GM21447 (cell line): ENCODE data around the gene DPM1.

ENCODE experiments used
- ATAC-seq: cut with Tn5 transposase; IDR thresholded peaks from one replicate; pipeline ENCODE4 v1.9.1; 2021; ENCODE audit not compliant: unreplicated experiment

DPM1 gene

DNA sequence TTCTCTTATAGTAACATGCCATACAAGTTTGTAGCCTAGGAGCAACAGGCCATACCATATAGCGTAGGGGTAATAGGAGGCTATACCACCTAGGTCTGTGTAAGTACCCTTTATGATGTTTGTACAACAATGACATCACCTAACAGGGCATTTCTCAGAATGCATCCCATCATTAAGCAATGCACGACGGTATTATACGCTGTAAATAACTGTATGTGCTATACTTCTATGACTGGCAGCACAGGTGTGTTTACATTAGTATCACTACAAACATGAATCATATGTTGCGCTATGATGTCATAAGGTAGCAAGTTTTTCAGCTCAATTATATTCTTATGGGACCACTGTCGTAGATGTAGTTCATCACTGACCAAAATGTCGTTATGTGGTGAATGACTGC is 58.1 kb downstream of the DPM1 start:
- ATAC-seq = no peak

DNA sequence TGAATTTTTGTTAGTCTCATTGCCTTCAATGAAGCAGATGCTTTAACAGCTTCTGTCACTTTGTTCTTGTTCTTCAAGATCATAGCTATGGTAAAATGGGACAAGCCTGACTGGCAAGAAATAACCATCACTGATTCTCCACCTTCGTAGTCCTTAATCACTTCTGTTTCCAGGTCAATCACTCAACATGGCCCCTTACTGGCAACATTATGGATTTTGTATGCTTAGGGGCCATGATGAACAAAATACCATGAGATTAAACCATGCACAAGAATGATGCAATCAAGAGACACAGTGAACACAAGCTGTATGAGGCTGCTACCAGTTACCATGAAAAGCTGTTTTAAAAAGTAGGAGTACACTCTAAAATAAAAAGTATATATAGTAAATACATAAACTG is 59.9 kb downstream of the DPM1 start:
- ATAC-seq = no peak

DNA sequence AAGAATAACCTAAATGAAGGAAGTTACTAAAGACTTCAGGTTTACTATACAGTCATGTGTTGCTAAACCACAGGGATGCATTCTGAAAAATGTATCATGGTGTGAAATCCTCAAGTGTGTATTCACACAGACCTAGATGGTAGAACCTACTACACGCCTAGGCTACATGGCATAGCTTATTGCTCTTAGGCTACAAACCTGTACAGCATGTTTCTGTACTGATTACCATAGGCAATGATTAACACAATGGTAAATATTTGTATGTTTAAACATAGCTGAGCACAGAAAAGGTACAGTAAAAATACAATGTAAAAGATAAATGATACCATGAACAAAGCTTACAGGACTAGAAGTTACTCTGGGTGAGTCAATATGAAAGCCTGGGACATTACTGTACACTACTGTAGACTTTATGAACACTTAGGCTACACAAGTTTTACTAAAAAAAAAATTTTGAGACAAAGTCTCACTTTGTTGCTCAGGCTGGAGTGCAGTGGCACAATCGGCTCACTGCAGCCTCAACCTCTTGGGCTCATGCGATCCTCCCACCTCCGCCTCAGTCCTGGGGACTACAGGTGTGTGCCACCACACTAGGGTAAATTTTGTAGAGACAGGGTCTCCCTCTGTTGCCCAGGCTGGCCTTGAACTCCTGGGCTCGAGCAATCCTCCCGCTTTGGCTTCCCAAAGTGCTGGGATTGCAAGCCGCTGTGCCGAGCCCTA is 63.1 kb downstream of the DPM1 start:
- ATAC-seq = no peak

DNA sequence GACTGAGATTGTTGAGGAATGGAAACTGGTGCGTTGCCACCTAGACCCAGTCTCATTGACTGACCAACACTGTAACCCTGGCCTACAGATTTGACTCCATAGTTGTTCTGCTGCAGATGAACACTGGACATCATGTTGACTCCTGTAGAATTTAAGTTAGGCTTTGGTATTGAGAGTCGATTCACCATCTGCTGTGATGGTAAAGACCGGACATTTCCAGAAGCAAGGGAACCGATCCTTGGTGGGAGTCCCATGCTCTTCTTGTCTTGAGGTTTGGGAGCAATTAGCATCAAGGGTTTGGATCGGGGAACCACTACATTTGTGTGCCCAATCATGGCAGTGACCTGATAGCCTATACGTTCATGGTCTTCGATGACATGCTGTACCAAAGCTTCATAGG is 64.7 kb downstream of the DPM1 start:
- no peak for ATAC-seq

DNA sequence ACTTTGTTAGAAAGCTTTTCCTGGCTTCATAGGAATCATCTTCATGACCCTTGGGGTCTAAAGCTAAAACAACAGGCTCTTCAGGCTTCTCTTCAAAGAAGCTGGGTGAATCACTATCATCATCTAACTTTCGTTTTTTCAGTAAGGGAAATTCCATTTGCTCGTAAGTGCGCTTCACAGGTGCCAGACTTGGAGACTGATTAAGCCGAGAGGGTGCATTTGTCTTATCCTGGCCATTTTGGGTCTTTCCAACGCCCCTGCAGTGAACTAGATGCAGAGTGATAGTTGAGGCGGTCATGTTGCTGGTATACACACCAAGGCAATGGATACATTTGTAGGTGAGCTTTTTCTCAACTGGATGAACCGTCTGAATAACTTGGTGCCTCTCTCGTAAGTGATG is 65.9 kb downstream of the DPM1 start:
- ATAC-seq = no peak

DNA sequence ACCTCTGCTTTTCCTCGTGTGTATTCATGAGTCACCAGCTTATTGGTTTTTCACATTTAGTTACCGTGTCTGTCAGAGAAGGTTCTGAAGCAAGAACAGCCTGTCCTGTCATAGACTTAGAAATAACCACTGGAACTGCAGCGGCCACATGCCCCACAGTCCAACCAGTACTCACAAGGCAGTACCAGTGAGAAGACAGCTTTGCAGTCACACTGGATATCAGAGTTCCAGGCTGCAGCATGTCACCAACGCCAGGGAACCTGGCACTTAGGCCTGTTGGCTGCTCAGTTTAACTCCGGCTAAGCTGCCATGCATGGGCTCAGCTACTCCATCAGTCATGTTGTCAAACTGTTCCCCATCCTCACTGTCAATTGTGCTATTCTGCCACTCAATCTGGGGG is 67.2 kb downstream of the DPM1 start:
- no peak for ATAC-seq

DNA sequence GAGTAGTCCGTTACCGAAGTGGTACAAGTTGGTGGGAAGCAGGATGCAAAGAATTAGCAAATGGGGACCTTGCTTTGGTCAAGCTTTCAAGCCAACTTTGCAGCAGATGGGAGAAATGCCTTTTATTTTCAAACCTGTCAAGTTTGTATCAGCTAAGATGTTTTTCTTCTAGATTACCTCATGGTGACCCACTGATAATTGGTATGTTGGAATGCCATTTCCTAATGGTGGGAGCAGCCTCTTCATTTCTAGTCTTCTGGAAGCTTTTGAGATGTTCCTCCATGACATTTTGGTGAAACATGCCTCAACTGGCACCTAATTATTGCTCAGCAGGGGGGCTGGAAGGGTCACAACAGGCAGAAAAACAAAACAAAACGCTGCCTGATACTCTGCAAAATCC is 70.8 kb downstream of the DPM1 start:
- ATAC-seq = no peak

DNA sequence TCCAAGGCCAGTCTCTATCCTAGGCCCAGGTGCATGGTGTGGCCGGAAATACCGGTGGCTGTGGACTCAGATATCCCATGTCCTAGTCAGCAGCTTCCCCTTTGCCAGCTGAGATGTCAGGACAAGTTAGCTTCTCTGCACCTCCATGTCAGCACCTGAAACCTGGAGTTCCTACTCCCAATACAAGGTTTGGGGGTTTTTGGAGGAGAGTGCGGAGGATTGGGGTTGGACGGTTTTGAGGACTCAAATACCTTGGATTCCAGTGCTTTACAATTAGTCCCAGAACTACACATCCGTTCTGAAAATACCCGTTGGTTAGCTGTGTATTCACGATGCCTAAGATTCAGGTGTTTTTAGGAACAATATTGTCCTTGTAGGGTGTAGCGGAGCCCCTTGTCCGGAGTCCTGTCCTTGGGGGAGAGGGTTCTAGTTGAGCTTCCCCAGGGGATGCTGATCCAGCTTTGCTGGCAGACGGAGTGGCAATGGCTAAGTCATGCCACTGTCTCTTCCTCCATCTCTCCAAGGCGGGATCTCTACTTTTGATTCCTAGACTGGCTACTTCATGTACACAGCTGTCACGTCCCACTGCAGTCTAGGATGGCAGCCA is 72.0 kb downstream of the DPM1 start:
- no peak for ATAC-seq

DNA sequence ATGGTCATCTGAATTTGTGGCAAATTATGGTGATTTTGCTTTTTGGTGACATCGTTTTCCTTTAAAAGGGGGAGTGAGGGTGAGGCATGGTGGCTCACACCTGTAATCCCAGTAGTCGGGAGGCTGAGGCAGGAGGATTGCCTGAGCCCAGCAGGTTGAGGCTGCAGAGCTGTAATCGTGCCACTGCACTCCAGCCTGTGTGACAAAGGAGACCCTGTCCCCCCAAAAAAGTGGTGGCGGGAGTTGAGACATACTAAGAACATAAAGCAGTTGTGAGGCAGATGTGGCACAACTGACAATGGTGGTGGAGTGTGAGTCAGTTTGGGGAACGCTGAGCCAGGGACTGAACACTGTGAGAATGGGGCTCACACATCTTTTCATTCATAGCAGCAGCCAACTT is 72.6 kb downstream of the DPM1 start:
- no peak for ATAC-seq

DNA sequence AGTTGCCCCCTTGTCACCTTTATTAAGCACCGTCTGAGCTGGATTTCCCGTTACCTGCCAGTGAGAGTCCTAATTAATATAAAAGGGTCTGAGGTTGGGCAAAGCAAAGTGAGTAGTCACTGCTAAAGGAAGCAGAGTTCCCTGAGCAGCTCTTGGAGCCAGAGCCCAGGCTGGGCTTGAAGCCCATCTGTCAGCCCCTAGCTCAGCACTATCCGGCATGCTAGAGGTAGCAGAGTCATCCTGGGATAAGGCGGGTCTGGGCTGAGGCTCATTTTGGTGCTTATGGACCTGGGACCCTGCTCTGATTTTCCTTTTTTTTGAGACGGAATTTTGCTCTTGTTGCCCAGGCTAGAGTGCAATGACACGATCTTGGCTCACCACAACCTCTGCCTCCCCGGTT is 73.3 kb downstream of the DPM1 start:
- no peak for ATAC-seq
